Stimulated activated CD4-positive, alpha-beta T cell treated with anti-CD3 and anti-CD28 coated beads, Interleukin-4, amount 100 ng/mL, for 24 hours (primary cell): Measurements from ENCODE around the gene UCP2.

ENCODE experiments used
- DNase-seq: peaks from one replicate; pipeline ENCODE4 v3.0.0-alpha.2; 2020

The UCP2 gene

DNA sequence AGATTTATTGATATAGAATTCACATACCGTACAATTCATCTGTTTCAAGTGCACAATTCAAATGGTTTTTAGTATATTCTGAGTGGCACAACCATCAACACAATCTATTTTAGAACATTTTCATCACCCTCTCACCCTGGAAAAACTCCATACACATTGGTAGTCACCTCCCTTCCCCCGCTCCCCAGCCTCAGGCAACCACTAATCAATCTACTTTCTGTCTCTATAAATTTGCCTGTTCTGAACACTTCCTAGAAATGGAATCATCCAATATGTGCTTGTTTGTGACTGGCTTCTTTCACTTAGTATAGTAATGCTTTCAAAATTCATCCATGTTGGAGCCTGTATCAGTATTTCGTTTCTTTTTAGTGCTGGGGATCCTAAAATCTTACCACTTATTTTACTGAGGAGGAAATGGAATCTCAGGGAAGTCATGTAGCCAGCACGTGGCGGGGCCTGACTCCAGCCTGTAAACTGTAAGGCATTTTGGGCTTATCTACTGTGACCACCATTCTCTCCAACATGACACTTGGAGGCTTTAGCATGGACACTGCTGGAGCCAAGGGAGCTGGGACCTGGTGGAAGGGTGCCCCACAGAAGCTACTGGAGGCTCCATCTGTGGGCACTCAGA is 27.1 kb upstream of the UCP2 start:
- DNase-seq: no peak

GRCh38 chr11:74009230-74009547 is 26.5 kb upstream of the UCP2 start:
- no peak for DNase-seq

GRCh38 chr11:74008373-74009229 is 26.0 kb upstream of the UCP2 start, which contains the start of gene UCP3:
TSS of gene UCP3 (minus strand) at chr11:74009085. CDS start at chr11:74007042, 2,043 bp downstream.
- no peak for DNase-seq

- DNase-seq: no peak
Measured at GRCh38 chr11:74007691-74008372, 25.2 kb upstream of the UCP2 start.

- DNase-seq: no peak
Measured at GRCh38 chr11:74006743-74007304, 24.2 kb upstream of the UCP2 start.

- no peak for DNase-seq
Measured at GRCh38 chr11:74005721-74006517, 23.3 kb upstream of the UCP2 start.

GRCh38 chr11:74004759-74005615 is 22.3 kb upstream of the UCP2 start:
- DNase-seq: peak; percentile 78

DNA sequence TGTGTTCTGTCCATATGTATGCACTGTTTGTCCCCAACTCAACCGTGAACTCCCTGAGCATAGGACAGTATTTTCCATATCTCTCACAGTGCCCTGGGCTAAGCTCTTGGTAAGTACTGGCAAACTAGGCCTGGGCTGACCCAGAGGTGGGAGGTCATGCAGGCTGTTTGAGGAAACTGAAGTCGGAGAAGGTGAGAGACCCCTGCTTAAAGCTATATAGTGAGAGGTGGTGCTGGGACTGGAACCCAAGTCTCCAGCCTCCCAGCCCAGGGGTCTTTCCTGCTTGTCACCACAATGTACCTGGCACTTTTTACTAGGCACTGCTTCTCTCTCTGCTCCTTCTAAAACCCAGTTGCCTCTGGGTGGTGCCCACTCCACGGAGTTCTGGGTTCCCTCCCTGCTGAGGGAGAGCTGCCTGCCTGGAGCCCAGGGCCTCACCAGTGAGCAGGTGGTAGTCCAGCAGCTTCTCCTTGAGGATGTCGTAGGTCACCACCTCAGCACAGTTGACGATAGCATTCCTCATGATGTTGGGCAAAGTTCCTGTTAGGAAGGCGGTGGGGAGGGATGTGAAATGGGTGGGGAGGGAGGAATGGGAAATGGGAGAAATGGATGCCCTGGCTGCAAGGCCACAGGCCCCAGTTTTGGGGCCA is 21.5 kb upstream of the UCP2 start:
- DNase-seq: no peak

DNA sequence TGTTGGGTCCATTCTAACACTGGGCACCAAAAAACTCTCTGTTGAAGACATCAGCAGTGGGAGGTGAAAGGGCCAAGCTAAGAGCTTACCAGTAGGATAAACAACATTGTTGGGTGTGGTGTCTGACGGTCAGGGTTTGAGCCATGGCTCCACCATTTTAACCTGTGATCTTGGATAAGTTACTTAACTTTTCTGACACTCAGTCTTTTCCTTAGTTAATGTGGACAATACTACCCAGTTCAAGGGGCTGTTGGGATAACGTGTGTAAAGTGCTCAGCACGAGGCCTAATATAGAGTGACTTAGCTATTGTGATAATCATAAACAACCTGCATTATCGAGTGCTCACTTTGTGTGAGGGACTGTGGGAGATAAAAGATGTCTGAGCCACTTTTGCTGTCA is 20.2 kb upstream of the UCP2 start:
- DNase-seq: no peak

- no peak for DNase-seq
Measured at GRCh38 chr11:74001822-74002286, 19.2 kb upstream of the UCP2 start.

- DNase-seq: no peak
Measured at GRCh38 chr11:74000307-74001133, 17.9 kb upstream of the UCP2 start.

DNA sequence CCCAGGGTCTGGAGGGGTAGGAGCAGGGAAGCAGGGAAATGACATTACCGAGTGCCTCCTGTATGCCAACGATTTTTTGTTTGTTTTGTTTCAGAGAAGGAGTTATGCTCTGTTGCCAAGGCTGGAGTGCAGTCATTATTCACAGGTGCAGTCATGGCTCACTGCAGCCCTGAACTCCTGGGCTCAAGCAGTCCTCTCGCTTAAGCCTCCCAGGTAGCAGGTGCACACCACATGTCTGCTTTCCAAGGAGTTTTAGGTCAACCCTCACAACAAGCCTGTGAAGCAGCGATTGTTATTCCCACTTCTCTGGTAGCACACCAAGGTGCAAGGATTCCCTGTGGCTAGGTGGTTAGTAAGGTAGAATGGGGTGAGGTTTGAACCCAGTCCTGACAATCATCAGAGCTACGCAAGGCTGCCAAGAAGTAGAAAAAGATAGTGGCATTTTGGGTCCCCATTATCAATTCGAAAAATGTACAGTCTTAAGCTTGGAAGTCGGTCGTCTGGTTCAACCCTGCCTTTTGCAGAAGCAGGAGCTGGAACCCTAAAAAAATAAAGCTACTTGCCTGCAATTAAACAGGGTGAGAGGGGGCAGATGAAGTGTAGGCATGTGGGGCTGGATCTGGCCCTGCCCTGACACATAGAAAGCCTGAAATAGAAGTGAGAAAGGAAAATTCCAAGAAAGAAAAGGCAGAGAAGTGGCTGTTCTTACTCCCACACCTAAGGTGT is 17.1 kb upstream of the UCP2 start:
- no peak for DNase-seq

DNA sequence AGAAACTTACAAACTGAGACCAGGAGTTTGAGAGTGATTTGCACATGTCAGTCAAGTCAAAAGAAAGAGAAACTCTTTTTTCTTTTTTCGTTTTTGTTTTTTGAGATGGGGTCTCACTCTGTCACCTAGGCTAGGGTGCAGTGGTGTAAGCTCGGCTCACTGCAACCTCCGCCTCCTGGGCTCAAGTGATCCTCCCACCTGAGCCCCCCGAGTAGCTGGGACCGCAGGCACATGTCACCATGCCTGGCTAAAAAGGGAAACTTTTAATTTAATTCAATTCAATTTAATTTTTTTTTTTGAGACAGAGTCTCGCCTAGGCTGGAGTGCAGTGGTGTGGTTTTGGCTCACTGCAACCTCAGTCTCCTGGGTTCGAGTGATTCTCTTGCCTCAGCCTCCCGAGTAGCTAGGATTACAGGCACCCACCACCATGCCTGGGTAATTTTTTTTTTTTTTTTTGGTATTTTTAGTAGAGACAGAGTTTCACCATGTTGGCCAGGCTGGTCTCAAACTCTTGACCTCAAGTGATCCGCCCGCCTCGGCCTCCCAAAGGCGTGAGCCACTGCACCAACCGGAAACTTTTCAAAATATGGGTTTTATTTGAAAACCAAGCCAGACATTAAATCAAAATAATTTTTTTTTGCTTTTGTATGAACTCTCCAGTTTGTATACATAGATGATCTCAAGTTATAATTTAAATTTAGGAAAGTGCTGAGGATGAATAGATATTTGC is 16.4 kb upstream of the UCP2 start:
- no peak for DNase-seq

GRCh38 chr11:73997120-73997770 is 14.6 kb upstream of the UCP2 start:
- DNase-seq: no peak

- DNase-seq: no peak
Measured at GRCh38 chr11:73996161-73996747, 13.6 kb upstream of the UCP2 start.

DNA sequence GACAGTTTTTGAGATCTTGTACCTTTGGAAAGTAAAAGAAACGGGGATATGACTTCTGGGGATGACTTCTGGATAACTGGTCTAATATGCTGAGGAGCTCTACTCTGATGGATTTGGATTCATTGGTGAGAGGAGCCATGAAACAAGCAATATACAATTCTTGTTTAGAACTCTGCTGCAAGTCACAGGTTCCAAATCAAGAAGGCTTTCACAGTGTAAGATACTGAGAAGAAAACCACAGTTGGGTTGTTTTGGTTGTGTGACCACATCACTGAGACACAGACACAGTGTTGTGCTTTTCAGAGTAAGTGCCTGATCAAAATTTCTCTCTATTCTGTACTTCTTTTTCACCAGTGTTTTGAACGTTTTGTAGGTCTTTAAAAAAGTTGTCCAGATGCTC is 13.1 kb upstream of the UCP2 start:
- peak; percentile 30 for DNase-seq

GRCh38 chr11:73995247-73995646 is 12.6 kb upstream of the UCP2 start:
- peak; percentile 22 for DNase-seq
